A549 treated with RU486 at 1 μM for 4 hours (cell line): Measurements from ENCODE around the gene TMEM86A. TPM values are rescaled to one million over a fixed set of nuclear protein-coding genes. Genes with fewer than 3 reads are reported as not detected.

Source experiments
- total RNA-seq: library from RNA; stranded (reverse); fragments of 200-300 nt; extraction: Qiagen RNA extraction; gene quantifications from 5 replicates; pipeline ENCODE4 v1.2.3, GENCODE V29; 2022; ENCODE audit warnings: low read depth

The TMEM86A gene
- total RNA-seq = 0.29 to 0.54 TPM (median 0.42 TPM) in 5 replicates

GRCh38 chr11:18698341-18699268 is at the start of gene TMEM86A:
TSS of gene TMEM86A (plus strand) at chr11:18698779. CDS start at chr11:18698887, 108 bp downstream.

GRCh38 chr11:18726040-18726439 is 27.5 kb downstream of the TMEM86A start, which contains the start of gene IGSF22:
TSS of gene IGSF22 (minus strand) at chr11:18726188. CDS start at chr11:18724236, 1,952 bp downstream.

Other genes starting within 250 kb of the TMEM86A start
- not detected in 5 replicates for gene LDHAL6A, start 242.9 kb upstream of the TMEM86A start, total RNA-seq
- gene TSG101, start 171.8 kb upstream of the TMEM86A start, total RNA-seq = 80.2 to 124 TPM (median 99.1 TPM) in 5 replicates
- gene UEVLD, start 110.0 kb upstream of the TMEM86A start, total RNA-seq = 14.0 to 27.1 TPM (median 20.6 TPM) in 5 replicates
- gene MISFA, start 99.0 kb upstream of the TMEM86A start, total RNA-seq = 1.8 to 3.1 TPM (median 2.4 TPM) in 5 replicates
- gene SPTY2D1, start 64.4 kb upstream of the TMEM86A start, total RNA-seq = 14.4 to 20.8 TPM (median 19.2 TPM) in 5 replicates
- gene IGSF22, start 27.4 kb downstream of the TMEM86A start, total RNA-seq = not detected in 5 replicates
- not detected in 5 replicates for gene PTPN5, start 93.0 kb downstream of the TMEM86A start, total RNA-seq
- not detected in 5 replicates for gene MRGPRX1, start 240.6 kb downstream of the TMEM86A start, total RNA-seq